PC-3 (cell line): ENCODE data around the gene ADRA2A.

ENCODE experiments used
- EZH2 ChIP-seq: fragments of 300-600 bp; sonication (generic); IDR thresholded peaks from one replicate; pipeline ENCODE4 v1.6.1; 2017; ENCODE audit warnings: antibody characterized with exemption, mild to moderate bottlenecking, low read length; ENCODE audit not compliant: unreplicated experiment
- TF ChIP-seq, protein P1 (sequence below): fragments of 300-600 bp; sonication (generic); conservative IDR thresholded peaks from 2 replicates; pipeline ENCODE4 v1.5.1; 2017; ENCODE audit warnings: antibody characterized with exemption, low read depth, mild to moderate bottlenecking, low read length

GRCh38 chr10:111084366-111085255 lies 7.8 kb downstream of the ADRA2A start:
- TF ChIP-seq, protein P1, sequence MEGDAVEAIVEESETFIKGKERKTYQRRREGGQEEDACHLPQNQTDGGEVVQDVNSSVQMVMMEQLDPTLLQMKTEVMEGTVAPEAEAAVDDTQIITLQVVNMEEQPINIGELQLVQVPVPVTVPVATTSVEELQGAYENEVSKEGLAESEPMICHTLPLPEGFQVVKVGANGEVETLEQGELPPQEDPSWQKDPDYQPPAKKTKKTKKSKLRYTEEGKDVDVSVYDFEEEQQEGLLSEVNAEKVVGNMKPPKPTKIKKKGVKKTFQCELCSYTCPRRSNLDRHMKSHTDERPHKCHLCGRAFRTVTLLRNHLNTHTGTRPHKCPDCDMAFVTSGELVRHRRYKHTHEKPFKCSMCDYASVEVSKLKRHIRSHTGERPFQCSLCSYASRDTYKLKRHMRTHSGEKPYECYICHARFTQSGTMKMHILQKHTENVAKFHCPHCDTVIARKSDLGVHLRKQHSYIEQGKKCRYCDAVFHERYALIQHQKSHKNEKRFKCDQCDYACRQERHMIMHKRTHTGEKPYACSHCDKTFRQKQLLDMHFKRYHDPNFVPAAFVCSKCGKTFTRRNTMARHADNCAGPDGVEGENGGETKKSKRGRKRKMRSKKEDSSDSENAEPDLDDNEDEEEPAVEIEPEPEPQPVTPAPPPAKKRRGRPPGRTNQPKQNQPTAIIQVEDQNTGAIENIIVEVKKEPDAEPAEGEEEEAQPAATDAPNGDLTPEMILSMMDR: no peak
- no peak for TF ChIP-seq EZH2
